ENCODE measurements around the gene BTBD2.

The BTBD2 gene

GRCh38 chr19:1944088-1944915, 71.2 kb downstream of the BTBD2 start:
- TF ChIP-seq CTCF (IDR thresholded peaks at IDR 0.05; ENCODE audit: low read length), result no peak
- TF ChIP-seq EZH2phosphoT487 (IDR thresholded peaks at IDR 0.05; ENCODE audit: low read length), result no peak
- TF ChIP-seq EZH2 (optimal IDR thresholded peaks at IDR 0.05; ENCODE audit: low read depth, low read length), result no peak
- Histone ChIP-seq H4K20me1 (ENCODE audit: insufficient read depth, low read length) (peaks cover 38% of the 10 kb centered on the region), H3K4me1 (ENCODE audit: low read length) (peaks cover 17% of the 10 kb centered on the region), H3K9ac (ENCODE audit: low read length) (no peak overlapping the region), H3F3A (ENCODE audit: insufficient read depth, low read length) (peaks cover 28% of the 10 kb centered on the region), H3K27ac (ENCODE audit: low read length) (no peak overlapping the region), H3K36me3 (replicated peaks; ENCODE audit: insufficient read depth, low read length) (peaks cover 2% of the 10 kb centered on the region; the same call in 1 of the 2 replicates), H3K27me3 (replicated peaks; ENCODE audit: insufficient read depth, low read length) (no peaks in the 10 kb centered on the region), H3K9me3 (replicated peaks; ENCODE audit: insufficient read depth, low read length) (no peaks in the 10 kb centered on the region), H3K4me3 (ENCODE audit: low read length) (no peak overlapping the region), H3K9me2 (replicated peaks; ENCODE audit: insufficient read depth, low read length) (no peaks in the 10 kb centered on the region), H2AFZ (ENCODE audit: low read length) (no peak overlapping the region), H3K79me2 (ENCODE audit: low read length) (peaks cover 79% of the 10 kb centered on the region), H3K4me2 (ENCODE audit: low read depth, low read length) (no peak overlapping the region)
- DNase-seq, result no peak

GRCh38 chr19:1943661-1944087, 71.8 kb downstream of the BTBD2 start:
- DNase-seq, result no peak
- Histone ChIP-seq H3K4me3 (ENCODE audit: low read length) (peak overlapping the region; percentile 76; the same call in 1 of the 2 replicates), H3K9ac (ENCODE audit: low read length) (no peak overlapping the region)

DNA sequence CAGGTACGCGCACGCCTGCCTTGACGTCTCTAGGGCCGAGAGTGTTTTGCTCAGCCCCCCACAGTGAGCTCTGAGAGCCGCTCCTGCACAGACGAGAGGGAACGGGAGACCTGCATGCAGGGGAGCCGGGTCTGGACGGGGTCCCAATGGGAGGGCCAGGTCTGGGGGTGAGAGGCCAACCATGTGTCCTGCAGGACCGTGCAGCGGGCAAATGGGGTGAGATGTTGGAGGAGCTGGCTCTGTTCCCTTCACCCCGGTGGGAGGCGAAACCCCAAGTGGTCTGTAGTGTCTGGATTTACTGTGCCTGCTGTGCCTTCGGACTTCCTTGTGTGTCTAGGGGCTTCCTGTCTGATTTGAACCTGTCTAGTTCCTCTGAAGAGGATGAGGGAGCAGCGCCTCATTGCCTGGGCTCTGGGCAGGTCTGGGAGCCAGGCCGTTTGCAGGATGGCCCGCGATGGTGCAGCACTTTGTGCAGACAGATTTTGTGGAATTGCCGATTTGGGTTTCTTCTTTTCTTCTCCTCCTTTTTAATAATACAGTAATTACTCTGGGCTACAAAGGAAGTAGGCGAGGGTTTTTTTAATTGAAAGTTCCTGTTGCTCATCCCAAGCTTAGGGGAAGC, 72.5 kb downstream of the BTBD2 start:
- H3K36me3 ChIP-seq (replicated peaks; ENCODE audit: insufficient read depth, low read length), result peaks cover 2% of the 10 kb centered on the region; the same call in 1 of the 2 replicates
- H3K27me3 ChIP-seq (replicated peaks; ENCODE audit: insufficient read depth, low read length), result no peaks in the 10 kb centered on the region
- H4K20me1 ChIP-seq (ENCODE audit: insufficient read depth, low read length), result peaks cover 34% of the 10 kb centered on the region
- no peaks in the 10 kb centered on the region for H3K9me3 ChIP-seq (replicated peaks; ENCODE audit: insufficient read depth, low read length)
- H3K4me3 ChIP-seq (ENCODE audit: low read length), result peak overlapping the region; percentile 76
- H3K9ac ChIP-seq (ENCODE audit: low read length), result peak overlapping the region; percentile 76
- peak overlapping the region; percentile 77; the same call in 1 of the 2 replicates for H3K27ac ChIP-seq (ENCODE audit: low read length)
- H3F3A ChIP-seq (ENCODE audit: insufficient read depth, low read length), result peaks cover 28% of the 10 kb centered on the region
- H3K4me2 ChIP-seq (ENCODE audit: low read depth, low read length), result peak overlapping the region; percentile 99
- no peak for TF ChIP-seq CTCF (IDR thresholded peaks at IDR 0.05; ENCODE audit: low read length)
- no peak for TF ChIP-seq EZH2 (optimal IDR thresholded peaks at IDR 0.05; ENCODE audit: low read depth, low read length)
- TF ChIP-seq EZH2phosphoT487 (IDR thresholded peaks at IDR 0.05; ENCODE audit: low read length), result no peak
- DNase-seq, result no peak
- H3K4me1 ChIP-seq (ENCODE audit: low read length), result peaks cover 17% of the 10 kb centered on the region
- H3K79me2 ChIP-seq (ENCODE audit: low read length), result peaks cover 67% of the 10 kb centered on the region
- H2AFZ ChIP-seq (ENCODE audit: low read length), result no peak overlapping the region
- no peaks in the 10 kb centered on the region for H3K9me2 ChIP-seq (replicated peaks; ENCODE audit: insufficient read depth, low read length)

More at GRCh38 chr19:1943661-1944087, 71.8 kb downstream of the BTBD2 start:
- H3K9me2 ChIP-seq (replicated peaks; ENCODE audit: insufficient read depth, low read length), result no peaks in the 10 kb centered on the region
- no peaks in the 10 kb centered on the region for H3K9me3 ChIP-seq (replicated peaks; ENCODE audit: insufficient read depth, low read length)
- H2AFZ ChIP-seq (ENCODE audit: low read length), result no peak overlapping the region
- H3K4me2 ChIP-seq (ENCODE audit: low read depth, low read length), result peak overlapping the region; percentile 99; the same call in 1 of the 2 replicates
- H3K27ac ChIP-seq (ENCODE audit: low read length), result no peak overlapping the region
- peaks cover 17% of the 10 kb centered on the region for H3K4me1 ChIP-seq (ENCODE audit: low read length)
- peaks cover 28% of the 10 kb centered on the region for H3F3A ChIP-seq (ENCODE audit: insufficient read depth, low read length)
- peaks cover 2% of the 10 kb centered on the region; the same call in 1 of the 2 replicates for H3K36me3 ChIP-seq (replicated peaks; ENCODE audit: insufficient read depth, low read length)
- TF ChIP-seq EZH2 (optimal IDR thresholded peaks at IDR 0.05; ENCODE audit: low read depth, low read length), result no peak
- TF ChIP-seq EZH2phosphoT487 (IDR thresholded peaks at IDR 0.05; ENCODE audit: low read length), result no peak
- no peak for TF ChIP-seq CTCF (IDR thresholded peaks at IDR 0.05; ENCODE audit: low read length)
- H3K79me2 ChIP-seq (ENCODE audit: low read length), result peaks cover 73% of the 10 kb centered on the region
- H4K20me1 ChIP-seq (ENCODE audit: insufficient read depth, low read length), result peaks cover 37% of the 10 kb centered on the region
- no peaks in the 10 kb centered on the region for H3K27me3 ChIP-seq (replicated peaks; ENCODE audit: insufficient read depth, low read length)

All from MM.1S (cell line).